ENCODE data around the gene INA.

Gene INA

DNA sequence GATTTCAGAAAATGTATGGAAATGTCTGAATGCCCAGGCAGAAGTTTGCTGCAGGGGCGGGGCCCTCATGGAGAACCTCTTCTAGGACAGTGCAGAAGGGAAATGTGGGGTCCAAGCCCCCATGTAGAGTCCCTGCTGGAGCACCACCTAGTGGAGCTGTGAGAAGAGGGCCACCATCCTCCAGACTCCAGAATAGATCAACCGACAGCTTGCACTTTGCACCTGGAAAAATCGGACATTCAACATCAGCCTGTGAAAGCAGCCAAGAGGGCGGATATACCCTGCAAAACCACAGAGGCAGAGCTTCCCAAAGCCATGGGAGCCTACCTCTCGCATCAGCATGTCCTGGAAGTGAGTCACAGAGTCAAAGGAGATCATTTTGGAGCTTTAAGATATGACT lies 16.9 kb upstream of the INA start:
- H3K27ac ChIP-seq (replicated peaks; ENCODE audit: low read length), result no peak overlapping the region
- H3K4me3 ChIP-seq (ENCODE audit: low read length in 2 of 2), result no peak overlapping the region
- H2BK15ac ChIP-seq (ENCODE audit: low read length), result no peak overlapping the region
- no peak overlapping the region for H3K9ac ChIP-seq (ENCODE audit: low read depth, low read length, poor library complexity)
- H3K9me3 ChIP-seq (replicated peaks in 1 of 2; ENCODE audit: control insufficient read depth in 2 of 2, insufficient read depth in 1 of 2, low read depth in 1 of 2, low read length in 2 of 2), result peaks cover 3% of the 10 kb centered on the region in 2 donors
- no peak for DNase-seq (ENCODE audit: low spot score)
- no peak overlapping the region for H2AFZ ChIP-seq (ENCODE audit: low read length)
- H4K8ac ChIP-seq (ENCODE audit: low read depth, low read length), result no peak overlapping the region
- H3K4me1 ChIP-seq (ENCODE audit: control insufficient read depth in 2 of 2, insufficient read depth in 1 of 2, low read depth in 1 of 2, low read length in 2 of 2), result no peaks in the 10 kb centered on the region
- WGBS, 2 donors (ENCODE audit: extremely low coverage in 2 of 2, insufficient read length in 2 of 2, insufficient replicate concordance in 1 of 2), result no CpG with 5 or more reads among the region's 5 CpGs
- H2BK12ac ChIP-seq (ENCODE audit: low read length), result no peak overlapping the region
- H3K79me1 ChIP-seq (ENCODE audit: low read depth, low read length), result no peaks in the 10 kb centered on the region
- no peak overlapping the region for H3K18ac ChIP-seq (ENCODE audit: low read length)
- H3K27me3 ChIP-seq (ENCODE audit: control insufficient read depth in 3 of 3, insufficient read depth in 3 of 3, low read depth in 1 of 3, low read length in 3 of 3), result peaks cover 0 to 2% (median 0%) of the 10 kb centered on the region in 3 experiments
- H3K36me3 ChIP-seq (replicated peaks in 1 of 2; ENCODE audit: control insufficient read depth in 2 of 2, insufficient read depth in 2 of 2, low read length in 2 of 2), result no peaks in the 10 kb centered on the region
- H4K91ac ChIP-seq (ENCODE audit: low read depth, low read length, poor library complexity), result no peak overlapping the region
- H2BK5ac ChIP-seq (ENCODE audit: low read length), result no peak overlapping the region
- H3K4me2 ChIP-seq (ENCODE audit: insufficient read depth, low read length, poor library complexity, severe bottlenecking), result no peak overlapping the region
- H3K14ac ChIP-seq (ENCODE audit: low read length), result no peak overlapping the region
- H3K4ac ChIP-seq (ENCODE audit: low read length), result no peak overlapping the region
- no peak overlapping the region for H2BK120ac ChIP-seq (ENCODE audit: low read depth, low read length)
- no peak overlapping the region for H3K23ac ChIP-seq (ENCODE audit: low read depth, low read length, poor library complexity)
- no peak overlapping the region for H2AK5ac ChIP-seq (ENCODE audit: low read depth, low read length)

GRCh38 chr10:103262229-103262628 lies 14.7 kb upstream of the INA start:
- H3K18ac ChIP-seq (ENCODE audit: low read length), result no peak overlapping the region
- no peak overlapping the region for H2BK12ac ChIP-seq (ENCODE audit: low read length)
- H3K14ac ChIP-seq (ENCODE audit: low read length), result no peak overlapping the region
- H3K79me1 ChIP-seq (ENCODE audit: low read depth, low read length), result no peaks in the 10 kb centered on the region
- no peak overlapping the region for H3K4me2 ChIP-seq (ENCODE audit: insufficient read depth, low read length, poor library complexity, severe bottlenecking)
- no peak for DNase-seq (ENCODE audit: low spot score)
- H3K9ac ChIP-seq (ENCODE audit: low read depth, low read length, poor library complexity), result no peak overlapping the region
- no peak overlapping the region for H4K8ac ChIP-seq (ENCODE audit: low read depth, low read length)
- H2BK15ac ChIP-seq (ENCODE audit: low read length), result no peak overlapping the region
- H3K27ac ChIP-seq (replicated peaks; ENCODE audit: low read length), result no peak overlapping the region
- H3K36me3 ChIP-seq (replicated peaks in 1 of 2; ENCODE audit: control insufficient read depth in 2 of 2, insufficient read depth in 2 of 2, low read length in 2 of 2), result no peaks in the 10 kb centered on the region
- peaks cover 3% of the 10 kb centered on the region in 2 donors for H3K9me3 ChIP-seq (replicated peaks in 1 of 2; ENCODE audit: control insufficient read depth in 2 of 2, insufficient read depth in 1 of 2, low read depth in 1 of 2, low read length in 2 of 2)
- no peak overlapping the region for H3K23ac ChIP-seq (ENCODE audit: low read depth, low read length, poor library complexity)
- H2AFZ ChIP-seq (ENCODE audit: low read length), result no peak overlapping the region
- H2BK120ac ChIP-seq (ENCODE audit: low read depth, low read length), result no peak overlapping the region
- no CpG with 5 or more reads among the region's 3 CpGs for WGBS, 2 donors (ENCODE audit: extremely low coverage in 2 of 2, insufficient read length in 2 of 2, insufficient replicate concordance in 1 of 2)
- H3K4ac ChIP-seq (ENCODE audit: low read length), result no peak overlapping the region
- peaks cover 0 to 2% (median 0%) of the 10 kb centered on the region in 3 experiments for H3K27me3 ChIP-seq (ENCODE audit: control insufficient read depth in 3 of 3, insufficient read depth in 3 of 3, low read depth in 1 of 3, low read length in 3 of 3)
- no peak overlapping the region for H4K91ac ChIP-seq (ENCODE audit: low read depth, low read length, poor library complexity)
- no peaks in the 10 kb centered on the region for H3K4me1 ChIP-seq (ENCODE audit: control insufficient read depth in 2 of 2, insufficient read depth in 1 of 2, low read depth in 1 of 2, low read length in 2 of 2)
- H2BK5ac ChIP-seq (ENCODE audit: low read length), result no peak overlapping the region
- H3K4me3 ChIP-seq (ENCODE audit: low read length in 2 of 2), result no peak overlapping the region
- H2AK5ac ChIP-seq (ENCODE audit: low read depth, low read length), result no peak overlapping the region

DNA sequence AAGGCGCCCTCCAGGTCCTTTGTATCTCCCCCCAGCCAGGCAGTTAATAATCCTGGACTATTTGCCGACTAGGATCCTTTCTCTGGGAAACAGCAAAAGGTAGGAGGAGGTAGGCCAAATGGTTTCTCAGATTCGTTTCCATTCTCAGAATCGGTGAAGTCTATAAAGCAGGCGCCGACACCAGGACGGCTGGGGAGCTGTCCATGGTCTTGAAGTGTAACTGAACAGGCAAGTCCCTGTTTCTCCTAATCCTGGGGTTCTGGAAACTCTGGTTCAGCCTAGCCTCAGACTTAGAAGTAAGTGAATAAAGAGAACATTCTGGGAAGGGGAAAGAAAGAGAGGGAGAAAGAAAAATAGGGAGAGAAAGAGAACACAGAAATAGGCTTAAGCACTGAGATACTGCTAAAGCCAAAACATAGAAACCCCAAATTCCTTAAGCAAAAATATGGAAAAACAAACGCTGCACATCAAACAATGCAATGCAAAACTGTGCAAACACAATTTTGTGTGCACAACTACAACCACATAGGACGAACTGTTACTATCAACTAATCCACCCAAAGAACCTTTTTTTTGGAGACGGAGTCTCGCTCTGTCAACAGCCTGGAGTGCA lies 11.1 kb upstream of the INA start:
- H3K36me3 ChIP-seq (replicated peaks in 1 of 2; ENCODE audit: control insufficient read depth in 2 of 2, insufficient read depth in 2 of 2, low read length in 2 of 2), result no peaks in the 10 kb centered on the region
- H2AK5ac ChIP-seq (ENCODE audit: low read depth, low read length), result no peak overlapping the region
- no peak overlapping the region for H2BK120ac ChIP-seq (ENCODE audit: low read depth, low read length)
- no peak overlapping the region for H3K4me3 ChIP-seq (ENCODE audit: low read length in 2 of 2)
- H4K91ac ChIP-seq (ENCODE audit: low read depth, low read length, poor library complexity), result no peak overlapping the region
- no CpG with 5 or more reads among the region's 11 CpGs for WGBS, 2 donors (ENCODE audit: extremely low coverage in 2 of 2, insufficient read length in 2 of 2, insufficient replicate concordance in 1 of 2)
- no peak overlapping the region for H3K14ac ChIP-seq (ENCODE audit: low read length)
- H3K79me1 ChIP-seq (ENCODE audit: low read depth, low read length), result no peaks in the 10 kb centered on the region
- H3K27ac ChIP-seq (replicated peaks; ENCODE audit: low read length), result no peak overlapping the region
- peak; percentile 76 for DNase-seq (ENCODE audit: low spot score)
- no peak overlapping the region for H3K9ac ChIP-seq (ENCODE audit: low read depth, low read length, poor library complexity)
- H2AFZ ChIP-seq (ENCODE audit: low read length), result no peak overlapping the region
- H3K9me3 ChIP-seq (replicated peaks in 1 of 2; ENCODE audit: control insufficient read depth in 2 of 2, insufficient read depth in 1 of 2, low read depth in 1 of 2, low read length in 2 of 2), result no peaks in the 10 kb centered on the region
- no peak overlapping the region for H2BK15ac ChIP-seq (ENCODE audit: low read length)
- no peak overlapping the region for H2BK12ac ChIP-seq (ENCODE audit: low read length)
- H3K18ac ChIP-seq (ENCODE audit: low read length), result no peak overlapping the region
- no peaks in the 10 kb centered on the region for H3K4me1 ChIP-seq (ENCODE audit: control insufficient read depth in 2 of 2, insufficient read depth in 1 of 2, low read depth in 1 of 2, low read length in 2 of 2)
- no peak overlapping the region for H2BK5ac ChIP-seq (ENCODE audit: low read length)
- H3K4ac ChIP-seq (ENCODE audit: low read length), result no peak overlapping the region
- H3K4me2 ChIP-seq (ENCODE audit: insufficient read depth, low read length, poor library complexity, severe bottlenecking), result no peak overlapping the region
- H3K23ac ChIP-seq (ENCODE audit: low read depth, low read length, poor library complexity), result no peak overlapping the region
- peaks cover 0 to 2% (median 0%) of the 10 kb centered on the region in 3 experiments for H3K27me3 ChIP-seq (ENCODE audit: control insufficient read depth in 3 of 3, insufficient read depth in 3 of 3, low read depth in 1 of 3, low read length in 3 of 3)
- H4K8ac ChIP-seq (ENCODE audit: low read depth, low read length), result no peak overlapping the region

DNA sequence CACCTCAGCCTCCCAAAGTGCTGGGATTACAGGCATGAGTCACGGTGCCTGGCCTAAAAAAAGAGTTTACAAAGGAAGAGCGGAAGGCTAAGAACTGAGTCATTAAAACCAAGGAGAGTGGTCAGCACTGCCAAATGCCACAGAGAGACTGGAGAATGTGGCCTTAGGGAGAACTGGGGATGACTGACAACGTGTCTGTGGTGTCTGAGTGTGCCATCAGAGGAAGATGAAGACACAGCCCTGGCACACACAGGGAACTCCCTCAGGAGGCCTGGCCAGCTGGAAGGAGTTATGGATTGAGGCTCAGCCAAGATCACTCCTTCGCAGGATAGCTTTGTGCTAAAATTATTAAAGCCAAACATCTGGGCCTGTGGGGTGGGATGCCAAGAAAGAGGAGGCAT lies 3.9 kb upstream of the INA start:
- Histone ChIP-seq H3K14ac (ENCODE audit: low read length) (no peak overlapping the region), H3K4ac (ENCODE audit: low read length) (no peak overlapping the region), H3K27me3 (ENCODE audit: control insufficient read depth in 3 of 3, insufficient read depth in 3 of 3, low read depth in 1 of 3, low read length in 3 of 3) (peaks cover 9 to 29% (median 17%) of the 10 kb centered on the region in 3 experiments), H3K18ac (ENCODE audit: low read length) (no peak overlapping the region), H3K27ac (replicated peaks; ENCODE audit: low read length) (no peak overlapping the region), H2BK120ac (ENCODE audit: low read depth, low read length) (no peak overlapping the region), H3K9ac (ENCODE audit: low read depth, low read length, poor library complexity) (no peak overlapping the region), H3K36me3 (replicated peaks in 1 of 2; ENCODE audit: control insufficient read depth in 2 of 2, insufficient read depth in 2 of 2, low read length in 2 of 2) (no peaks in the 10 kb centered on the region), H2BK5ac (ENCODE audit: low read length) (no peak overlapping the region), H2BK15ac (ENCODE audit: low read length) (no peak overlapping the region), H4K8ac (ENCODE audit: low read depth, low read length) (no peak overlapping the region), H4K91ac (ENCODE audit: low read depth, low read length, poor library complexity) (no peak overlapping the region), H2BK12ac (ENCODE audit: low read length) (no peak overlapping the region), H3K9me3 (replicated peaks in 1 of 2; ENCODE audit: control insufficient read depth in 2 of 2, insufficient read depth in 1 of 2, low read depth in 1 of 2, low read length in 2 of 2) (peaks cover 0 to 5% of the 10 kb centered on the region in 2 donors), H3K23ac (ENCODE audit: low read depth, low read length, poor library complexity) (no peak overlapping the region), H2AK5ac (ENCODE audit: low read depth, low read length) (no peak overlapping the region), H3K4me1 (ENCODE audit: control insufficient read depth in 2 of 2, insufficient read depth in 1 of 2, low read depth in 1 of 2, low read length in 2 of 2) (peaks cover 5 to 13% of the 10 kb centered on the region in 2 donors), H3K4me3 (ENCODE audit: low read length in 2 of 2) (no peak overlapping the region), H3K79me1 (ENCODE audit: low read depth, low read length) (no peaks in the 10 kb centered on the region), H3K4me2 (ENCODE audit: insufficient read depth, low read length, poor library complexity, severe bottlenecking) (no peak overlapping the region), H2AFZ (ENCODE audit: low read length) (no peak overlapping the region)
- DNase-seq (ENCODE audit: low spot score), result no peak
- WGBS, 2 donors (ENCODE audit: extremely low coverage in 2 of 2, insufficient read length in 2 of 2, insufficient replicate concordance in 1 of 2), result no CpG with 5 or more reads among the region's 4 CpGs
